Smooth muscle cell (in vitro differentiated cells): ENCODE measurements around the gene CA7. TPM values are rescaled to one million over a fixed set of nuclear protein-coding genes. Genes with fewer than 3 reads are reported as not detected.
"Not testable (repeated sequence)": the region's sequence is repeated elsewhere in the genome, so short reads cannot be mapped to it uniquely, and the experiment has no call there.

ENCODE experiments used
- DNase-seq: peaks from one replicate; lab custom pipeline; 2025; ENCODE audit not compliant: unreplicated experiment; lab: John Stamatoyannopoulos, UW
- H2AFZ ChIP-seq: fragments of 200-600 bp; sonication (generic); 2 replicates; pipeline ENCODE4 v1.6.0; 2016; ENCODE audit warnings: antibody characterized with exemption, low read depth, mild to moderate bottlenecking
- H3F3A ChIP-seq: fragments of 200-600 bp; sonication (generic); 2 replicates; pipeline ENCODE4 v1.6.0; 2017; ENCODE audit warnings: antibody characterized with exemption, low read depth
- H3K27ac ChIP-seq: fragments of 200-600 bp; sonication (generic); 2 replicates; pipeline ENCODE4 v1.5.1; 2016; ENCODE audit warnings: low read depth, mild to moderate bottlenecking
- H3K27me3 ChIP-seq: fragments of 200-600 bp; sonication (generic); 2 replicates; pipeline ENCODE4 v1.6.1; 2016; ENCODE audit warnings: low read depth, mild to moderate bottlenecking
- H3K36me3 ChIP-seq: fragments of 200-600 bp; sonication (generic); 2 replicates; pipeline ENCODE4 v1.5.1; 2016; ENCODE audit warnings: low read depth
- H3K4me1 ChIP-seq: fragments of 200-600 bp; sonication (generic); 2 replicates; pipeline ENCODE4 v1.5.1; 2016; ENCODE audit warnings: low read depth
- H3K4me2 ChIP-seq: fragments of 200-600 bp; sonication (generic); 2 replicates; pipeline ENCODE4 v1.6.0; 2016; ENCODE audit warnings: mild to moderate bottlenecking
- H3K4me3 ChIP-seq: fragments of 200-600 bp; sonication (generic); 2 replicates; pipeline ENCODE4 v1.5.1; 2016; ENCODE audit warnings: mild to moderate bottlenecking
- H3K79me2 ChIP-seq: fragments of 200-600 bp; sonication (generic); 2 replicates; pipeline ENCODE4 v1.6.0; 2016; ENCODE audit warnings: low read depth, mild to moderate bottlenecking
- H3K9ac ChIP-seq: fragments of 200-600 bp; sonication (generic); 2 replicates; pipeline ENCODE4 v1.6.0; 2016; ENCODE audit warnings: low read depth
- H3K9me3 ChIP-seq: fragments of 200-600 bp; sonication (generic); replicated peaks from 2 replicates; pipeline ENCODE4 v1.5.1; 2016; ENCODE audit warnings: low read depth
- H4K20me1 ChIP-seq: fragments of 200-600 bp; sonication (generic); 2 replicates; pipeline ENCODE4 v1.6.0; 2016; ENCODE audit warnings: low read depth
- WGBS: methylation state at CpG from one replicate; pipeline ENCODE4 v1.1.7; 2016; ENCODE audit warnings: low lambda C conversion rate; 5-methylcytosine and 5-hydroxymethylcytosine counted together
- polyA plus RNA-seq: library from polyadenylated mRNA; unstranded; fragments of >200 nt; fragmentation: Nextera tagmentation; extraction: Ambion mirVana; gene quantifications from 2 replicates; pipeline ENCODE4 v1.2.1, GENCODE V29; 2016
- total RNA-seq: library from RNA; depleted of rRNA; stranded (reverse); fragments of >200 nt; gene quantifications from 2 replicates; pipeline ENCODE4 v1.2.3, GENCODE V29; 2014
- TF ChIP-seq, protein P1 (sequence below): fragments of 200-600 bp; sonication (generic); IDR thresholded peaks from 2 replicates; pipeline ENCODE4 v1.5.1; 2017; ENCODE audit warnings: borderline replicate concordance, mild to moderate bottlenecking, antibody characterized with exemption; ENCODE audit not compliant: insufficient read depth, poor library complexity, severe bottlenecking

CA7 gene
- total and polyA plus RNA-seq, 2 experiments from 2014 or later: not detected

- no peaks in the 10 kb centered on the region for H4K20me1 ChIP-seq
- H3K9me3 ChIP-seq: no peaks in the 10 kb centered on the region
- no peaks in the 10 kb centered on the region for H3K36me3 ChIP-seq
- H3K27me3 ChIP-seq: no peaks in the 10 kb centered on the region
- no peak overlapping the region for H2AFZ ChIP-seq
- no peaks in the 10 kb centered on the region for H3F3A ChIP-seq
- DNase-seq: no peak
- no peak overlapping the region for H3K27ac ChIP-seq
- no peaks in the 10 kb centered on the region for H3K79me2 ChIP-seq
- 93% methylated on average over 3 of the region's 3 CpGs for WGBS
- no peak overlapping the region for H3K4me2 ChIP-seq
- H3K4me3 ChIP-seq: no peak overlapping the region
- H3K4me1 ChIP-seq: no peaks in the 10 kb centered on the region
- TF ChIP-seq, protein P1, sequence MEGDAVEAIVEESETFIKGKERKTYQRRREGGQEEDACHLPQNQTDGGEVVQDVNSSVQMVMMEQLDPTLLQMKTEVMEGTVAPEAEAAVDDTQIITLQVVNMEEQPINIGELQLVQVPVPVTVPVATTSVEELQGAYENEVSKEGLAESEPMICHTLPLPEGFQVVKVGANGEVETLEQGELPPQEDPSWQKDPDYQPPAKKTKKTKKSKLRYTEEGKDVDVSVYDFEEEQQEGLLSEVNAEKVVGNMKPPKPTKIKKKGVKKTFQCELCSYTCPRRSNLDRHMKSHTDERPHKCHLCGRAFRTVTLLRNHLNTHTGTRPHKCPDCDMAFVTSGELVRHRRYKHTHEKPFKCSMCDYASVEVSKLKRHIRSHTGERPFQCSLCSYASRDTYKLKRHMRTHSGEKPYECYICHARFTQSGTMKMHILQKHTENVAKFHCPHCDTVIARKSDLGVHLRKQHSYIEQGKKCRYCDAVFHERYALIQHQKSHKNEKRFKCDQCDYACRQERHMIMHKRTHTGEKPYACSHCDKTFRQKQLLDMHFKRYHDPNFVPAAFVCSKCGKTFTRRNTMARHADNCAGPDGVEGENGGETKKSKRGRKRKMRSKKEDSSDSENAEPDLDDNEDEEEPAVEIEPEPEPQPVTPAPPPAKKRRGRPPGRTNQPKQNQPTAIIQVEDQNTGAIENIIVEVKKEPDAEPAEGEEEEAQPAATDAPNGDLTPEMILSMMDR: no peak
- no peak overlapping the region for H3K9ac ChIP-seq
Observed at GRCh38 chr16:66859397-66860068, 15.3 kb downstream of the CA7 start.

- H3K79me2 ChIP-seq: no peaks in the 10 kb centered on the region
- 93% methylated on average over 8 of the region's 8 CpGs for WGBS
Observed at GRCh38 chr16:66862023-66862520, 17.9 kb downstream of the CA7 start.

GRCh38 chr16:66863707-66864106 lies 19.5 kb downstream of the CA7 start:
- Histone ChIP-seq H2AFZ (no peak overlapping the region), H3K9ac (no peak overlapping the region), H3K4me2 (no peak overlapping the region), H3K4me3 (no peak overlapping the region), H3F3A (no peaks in the 10 kb centered on the region), H3K27ac (no peak overlapping the region), H3K36me3 (no peaks in the 10 kb centered on the region), H3K4me1 (no peaks in the 10 kb centered on the region), H3K9me3 (no peaks in the 10 kb centered on the region), H3K79me2 (no peaks in the 10 kb centered on the region), H3K27me3 (no peaks in the 10 kb centered on the region), H4K20me1 (no peaks in the 10 kb centered on the region)
- TF ChIP-seq, protein P1: no peak
- no peak for DNase-seq

More at GRCh38 chr16:66862023-66862520, 17.9 kb downstream of the CA7 start:
- H3K9ac ChIP-seq: no peak overlapping the region
- H3K9me3 ChIP-seq: no peaks in the 10 kb centered on the region
- H3K36me3 ChIP-seq: no peaks in the 10 kb centered on the region
- DNase-seq: no peak
- H3K4me2 ChIP-seq: no peak overlapping the region
- no peaks in the 10 kb centered on the region for H3K27me3 ChIP-seq
- no peaks in the 10 kb centered on the region for H3F3A ChIP-seq
- TF ChIP-seq, protein P1: no peak
- H3K4me1 ChIP-seq: no peaks in the 10 kb centered on the region
- H3K27ac ChIP-seq: no peak overlapping the region
- no peak overlapping the region for H3K4me3 ChIP-seq
- no peaks in the 10 kb centered on the region for H4K20me1 ChIP-seq
- no peak overlapping the region for H2AFZ ChIP-seq

- WGBS: 95% methylated on average over 1 of the region's 1 CpG
- no peak overlapping the region for H3K4me3 ChIP-seq
- H3K79me2 ChIP-seq: no peaks in the 10 kb centered on the region
Observed at GRCh38 chr16:66869424-66869823, 25.2 kb downstream of the CA7 start.

GRCh38 chr16:66871363-66871762 lies 27.1 kb downstream of the CA7 start:
- WGBS: 97% methylated on average over 2 of the region's 2 CpGs

More at GRCh38 chr16:66869424-66869823, 25.2 kb downstream of the CA7 start:
- TF ChIP-seq, protein P1: no peak
- Histone ChIP-seq H2AFZ (no peak overlapping the region), H3K27ac (no peak overlapping the region), H3K36me3 (no peaks in the 10 kb centered on the region), H3F3A (peaks cover 11% of the 10 kb centered on the region), H3K27me3 (no peaks in the 10 kb centered on the region), H3K4me1 (no peaks in the 10 kb centered on the region), H4K20me1 (no peaks in the 10 kb centered on the region), H3K4me2 (no peak overlapping the region), H3K9ac (no peak overlapping the region), H3K9me3 (no peaks in the 10 kb centered on the region)
- no peak for DNase-seq

More at GRCh38 chr16:66871363-66871762, 27.1 kb downstream of the CA7 start:
- not testable (repeated sequence) for H3K4me2 ChIP-seq, H3K4me1 ChIP-seq, H3K9me3 ChIP-seq, H3K27ac ChIP-seq, H4K20me1 ChIP-seq, H3K27me3 ChIP-seq, H3K9ac ChIP-seq, H3K4me3 ChIP-seq, H3K36me3 ChIP-seq, DNase-seq, H2AFZ ChIP-seq, H3K79me2 ChIP-seq
- H3F3A ChIP-seq: peaks cover 18% of the 10 kb centered on the region
